ENCODE measurements around the gene FSTL1. TPM values are rescaled to one million over a fixed set of nuclear protein-coding genes. Genes with fewer than 3 reads are reported as not detected.
A peak's percentile ranks its signal among the peaks of the same experiment; 100 is the strongest.

The FSTL1 gene
- total RNA-seq, 3 donors from 2014 or later (not counting 1 experiment from before 2014, with no cell fraction given) = 1.1 to 1.9 (median 1.4) TPM

DNA sequence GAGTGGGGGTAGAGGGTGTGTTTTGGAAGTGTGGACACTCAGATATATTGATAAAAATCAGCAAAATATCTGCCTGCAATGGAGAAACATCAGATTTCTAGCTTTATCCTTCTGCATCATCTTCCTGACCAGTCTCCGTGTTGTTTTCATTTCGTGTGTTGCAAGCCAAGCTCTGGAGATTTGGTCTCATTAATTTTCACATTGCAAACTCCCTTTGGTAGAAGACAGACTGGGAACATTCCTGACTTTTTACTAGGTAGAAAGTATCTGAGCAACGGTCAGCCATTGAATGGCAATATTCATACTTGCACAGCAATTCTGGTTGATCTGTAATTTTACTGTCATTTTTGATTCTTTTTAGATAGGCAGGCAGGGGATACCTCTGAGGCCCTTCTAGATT, 30.4 kb downstream of the FSTL1 start:
- H3K27ac Mint-ChIP-seq = no peak overlapping the region

DNA sequence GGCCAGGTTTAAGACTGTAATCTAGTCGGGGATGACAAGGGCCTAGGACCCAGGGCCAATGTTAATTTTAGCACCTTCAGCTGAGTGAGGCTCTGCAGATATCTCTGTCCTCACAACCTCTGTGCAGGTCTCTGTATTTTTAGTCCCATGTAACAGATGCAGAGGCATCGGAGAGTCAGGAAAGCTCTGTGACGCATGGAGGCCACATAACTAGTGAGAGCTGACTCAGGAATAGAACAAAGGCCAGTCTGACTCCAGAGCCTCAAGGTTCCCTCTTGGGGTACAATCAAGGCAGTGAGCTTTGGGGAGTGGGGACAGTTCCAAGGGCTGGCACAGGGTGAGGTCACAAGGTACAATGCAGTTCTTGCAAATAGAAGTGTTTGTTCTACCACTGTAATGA, 31.0 kb downstream of the FSTL1 start:
- H3K27ac ChIP-seq (ENCODE audit: low read length) = no peak overlapping the region
- peaks cover 9 to 11% of the 10 kb centered on the region in 2 donors for H3K27me3 Mint-ChIP-seq (ENCODE audit: low read depth in 2 of 2)
- ATAC-seq (no peak), DNase-seq (no peak)
- H3K4me1 ChIP-seq (ENCODE audit: control insufficient read depth, insufficient read depth, low read length) = peaks cover 8% of the 10 kb centered on the region
- H3K36me3 Mint-ChIP-seq = no peaks in the 10 kb centered on the region
- no peak overlapping the region for H3K4me3 Mint-ChIP-seq
- intact Hi-C loops (cut with micrococcal nuclease) = loop anchor here (5.0 kb wide), 1 partner anchor 527 kb away; no protein-coding TSS in a partner anchor
- WGBS (ENCODE audit: insufficient coverage) = 89% methylated on average over 3 of the region's 3 CpGs
- TF ChIP-seq, protein P1, sequence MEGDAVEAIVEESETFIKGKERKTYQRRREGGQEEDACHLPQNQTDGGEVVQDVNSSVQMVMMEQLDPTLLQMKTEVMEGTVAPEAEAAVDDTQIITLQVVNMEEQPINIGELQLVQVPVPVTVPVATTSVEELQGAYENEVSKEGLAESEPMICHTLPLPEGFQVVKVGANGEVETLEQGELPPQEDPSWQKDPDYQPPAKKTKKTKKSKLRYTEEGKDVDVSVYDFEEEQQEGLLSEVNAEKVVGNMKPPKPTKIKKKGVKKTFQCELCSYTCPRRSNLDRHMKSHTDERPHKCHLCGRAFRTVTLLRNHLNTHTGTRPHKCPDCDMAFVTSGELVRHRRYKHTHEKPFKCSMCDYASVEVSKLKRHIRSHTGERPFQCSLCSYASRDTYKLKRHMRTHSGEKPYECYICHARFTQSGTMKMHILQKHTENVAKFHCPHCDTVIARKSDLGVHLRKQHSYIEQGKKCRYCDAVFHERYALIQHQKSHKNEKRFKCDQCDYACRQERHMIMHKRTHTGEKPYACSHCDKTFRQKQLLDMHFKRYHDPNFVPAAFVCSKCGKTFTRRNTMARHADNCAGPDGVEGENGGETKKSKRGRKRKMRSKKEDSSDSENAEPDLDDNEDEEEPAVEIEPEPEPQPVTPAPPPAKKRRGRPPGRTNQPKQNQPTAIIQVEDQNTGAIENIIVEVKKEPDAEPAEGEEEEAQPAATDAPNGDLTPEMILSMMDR (IDR thresholded peaks at IDR 0.05) = no peak
- H3K27ac Mint-ChIP-seq = no peak overlapping the region
- H3K9me3 Mint-ChIP-seq = no peaks in the 10 kb centered on the region
- no peak overlapping the region for H3K4me3 ChIP-seq (ENCODE audit: low read length)
- peaks cover 11 to 12% of the 10 kb centered on the region in 2 donors for H3K4me1 Mint-ChIP-seq
- no peaks in the 10 kb centered on the region for H3K36me3 ChIP-seq (ENCODE audit: control insufficient read depth, insufficient read depth, low read length)
- H3K9me3 ChIP-seq (ENCODE audit: control insufficient read depth, insufficient read depth, low read length) = no peaks in the 10 kb centered on the region
- no peaks in the 10 kb centered on the region for H3K27me3 ChIP-seq (ENCODE audit: control insufficient read depth, insufficient read depth, low read length)

More for the DNA sequence above, 30.4 kb downstream of the FSTL1 start:
- Histone ChIP-seq H3K27ac (ENCODE audit: low read length) (no peak overlapping the region), H3K36me3 (ENCODE audit: control insufficient read depth, insufficient read depth, low read length) (no peaks in the 10 kb centered on the region), H3K4me1 (ENCODE audit: control insufficient read depth, insufficient read depth, low read length) (peaks cover 8% of the 10 kb centered on the region), H3K27me3 (ENCODE audit: control insufficient read depth, insufficient read depth, low read length) (no peaks in the 10 kb centered on the region), H3K9me3 (ENCODE audit: control insufficient read depth, insufficient read depth, low read length) (no peaks in the 10 kb centered on the region), H3K4me3 (ENCODE audit: low read length) (no peak overlapping the region)
- Mint-ChIP-seq H3K9me3 (no peaks in the 10 kb centered on the region), H3K4me1 (peaks cover 11 to 12% of the 10 kb centered on the region in 2 donors), H3K4me3 (no peak overlapping the region), H3K27me3 (ENCODE audit: low read depth in 2 of 2) (peaks cover 9 to 14% of the 10 kb centered on the region in 2 donors), H3K36me3 (no peaks in the 10 kb centered on the region)
- no peak for ATAC-seq
- no peak for DNase-seq
- WGBS (ENCODE audit: insufficient coverage) = 91% methylated on average over 3 of the region's 3 CpGs
- intact Hi-C loops (cut with micrococcal nuclease) = no loop called here
- TF ChIP-seq, protein P1 (IDR thresholded peaks at IDR 0.05) = no peak

DNA sequence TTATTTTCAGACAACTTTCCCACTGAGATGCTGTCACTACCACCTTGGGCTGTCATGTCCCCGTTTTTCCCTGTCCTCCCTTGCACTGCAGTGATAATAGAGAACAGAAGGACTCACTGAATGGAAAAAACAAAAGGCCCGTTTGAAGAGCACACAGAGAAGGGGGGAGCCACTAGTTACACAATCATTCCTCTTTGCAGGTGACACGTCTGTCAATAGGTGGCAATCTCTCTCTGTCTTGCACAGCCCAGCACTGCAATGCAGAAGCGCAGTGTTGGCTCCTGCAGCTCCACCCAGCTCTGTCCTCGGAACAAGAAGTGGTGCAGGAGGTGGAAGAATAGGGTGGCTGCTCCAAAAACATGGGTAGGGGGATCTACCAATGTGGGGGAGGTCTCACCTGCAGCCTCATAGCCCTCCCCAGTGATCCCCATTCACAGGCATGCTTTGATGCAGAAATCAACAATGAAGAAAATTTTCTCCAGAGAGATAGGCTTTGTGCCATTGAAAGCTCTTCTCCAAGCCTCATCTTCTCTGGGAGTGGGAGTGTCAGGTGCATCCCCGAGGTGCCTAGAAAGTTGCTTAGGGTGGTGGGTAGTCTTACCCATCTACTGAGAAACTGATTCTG, 31.8 kb downstream of the FSTL1 start:
- WGBS (ENCODE audit: insufficient coverage) = 20% methylated on average over 6 of the region's 6 CpGs
- Histone ChIP-seq H3K36me3 (ENCODE audit: control insufficient read depth, insufficient read depth, low read length) (no peaks in the 10 kb centered on the region), H3K4me1 (ENCODE audit: control insufficient read depth, insufficient read depth, low read length) (peaks cover 8% of the 10 kb centered on the region), H3K27me3 (ENCODE audit: control insufficient read depth, insufficient read depth, low read length) (no peaks in the 10 kb centered on the region), H3K9me3 (ENCODE audit: control insufficient read depth, insufficient read depth, low read length) (no peaks in the 10 kb centered on the region), H3K4me3 (ENCODE audit: low read length) (no peak overlapping the region), H3K27ac (ENCODE audit: low read length) (no peak overlapping the region)
- TF ChIP-seq, protein P1 (IDR thresholded peaks at IDR 0.05) = no peak
- H3K27me3 Mint-ChIP-seq (ENCODE audit: low read depth in 2 of 2) = peaks cover 6 to 9% of the 10 kb centered on the region in 2 donors
- DNase-seq (peak in 1 of 2 donors; percentile 57), ATAC-seq (no peak)
- H3K4me1 Mint-ChIP-seq = peaks cover 11 to 12% of the 10 kb centered on the region in 2 donors
- H3K4me3 Mint-ChIP-seq = no peak overlapping the region
- H3K36me3 Mint-ChIP-seq = no peaks in the 10 kb centered on the region
- intact Hi-C loops (cut with micrococcal nuclease) = loop anchor here (5.0 kb wide), 1 partner anchor 527 kb away; no protein-coding TSS in a partner anchor
- H3K27ac Mint-ChIP-seq = no peak overlapping the region
- no peaks in the 10 kb centered on the region for H3K9me3 Mint-ChIP-seq

Data from natural killer cell (primary cell).